MV-4-11 (cell line): ENCODE data around the gene SELL.
"Not testable (repeated sequence)": the region's sequence is repeated elsewhere in the genome, so short reads cannot be mapped to it uniquely, and the experiment has no call there.

Experiments used
- DNase-seq: peaks from one replicate; lab custom pipeline; 2025; lab: John Stamatoyannopoulos, UW

The SELL gene

DNA sequence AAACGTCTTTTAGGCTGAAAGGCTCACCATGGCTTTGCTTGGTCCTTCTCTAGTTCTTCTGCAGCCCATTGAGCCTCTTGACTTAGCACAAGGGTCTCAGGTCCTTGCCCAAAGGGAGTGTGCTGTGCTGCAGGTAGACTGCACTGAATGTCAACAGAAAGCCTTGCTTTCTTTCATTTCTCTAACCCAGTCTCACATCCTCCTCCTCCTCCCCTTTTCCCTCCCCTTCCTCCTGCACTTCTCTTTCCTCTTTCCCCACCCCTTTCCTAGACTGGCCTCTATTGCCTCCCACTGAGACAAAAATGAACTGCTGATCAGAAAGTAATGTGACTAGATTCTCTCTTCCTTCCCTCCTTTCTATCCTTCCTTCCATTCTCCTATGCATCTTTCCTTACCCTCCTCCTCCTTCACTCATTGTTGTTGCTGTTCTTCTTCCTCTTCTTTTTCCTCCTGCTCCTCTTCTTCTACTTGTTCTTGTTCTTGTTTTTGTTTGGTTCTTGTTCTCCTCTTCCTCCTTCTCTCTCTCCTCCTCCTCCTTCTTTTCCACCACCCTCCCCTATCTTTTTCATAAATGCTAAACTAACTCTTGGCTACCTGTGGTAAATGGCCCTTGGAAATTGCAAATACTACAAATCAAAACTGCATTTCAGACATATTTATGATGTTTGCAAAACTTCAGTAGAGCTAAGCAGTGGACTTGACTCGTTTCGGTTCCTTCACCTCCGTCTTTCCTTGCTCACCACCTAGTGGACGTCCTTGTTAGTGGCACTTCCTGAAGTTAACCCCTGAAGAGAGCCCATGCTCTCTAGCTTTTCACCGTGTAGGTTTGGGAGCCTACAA, at the start of gene SELL:
SELL (minus strand) TSS at position 152 of the 840 bp plus-strand sequence; CDS start at position 30, 122 bp downstream.
- DNase-seq = peak; percentile 78

DNA sequence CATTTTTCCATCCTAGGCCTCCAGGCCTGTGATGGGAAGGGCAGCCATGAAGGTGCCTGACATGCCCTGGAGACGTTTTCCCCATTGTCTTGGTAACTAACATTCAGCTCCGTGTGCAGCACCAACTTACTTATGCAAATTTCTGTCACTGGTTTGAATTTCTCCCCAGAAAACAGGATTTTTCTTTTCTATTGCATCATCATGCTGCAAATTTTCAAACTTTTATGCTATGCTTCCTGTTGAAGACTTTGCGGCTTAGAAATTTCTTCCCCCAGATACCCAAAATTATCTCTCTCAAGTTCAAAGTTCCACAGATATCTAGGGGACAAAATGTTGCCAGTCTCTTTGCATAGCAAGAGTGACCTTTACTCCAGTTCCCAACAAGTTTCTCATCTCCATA, 47.6 kb upstream of the SELL start:
- DNase-seq = no peak

DNA sequence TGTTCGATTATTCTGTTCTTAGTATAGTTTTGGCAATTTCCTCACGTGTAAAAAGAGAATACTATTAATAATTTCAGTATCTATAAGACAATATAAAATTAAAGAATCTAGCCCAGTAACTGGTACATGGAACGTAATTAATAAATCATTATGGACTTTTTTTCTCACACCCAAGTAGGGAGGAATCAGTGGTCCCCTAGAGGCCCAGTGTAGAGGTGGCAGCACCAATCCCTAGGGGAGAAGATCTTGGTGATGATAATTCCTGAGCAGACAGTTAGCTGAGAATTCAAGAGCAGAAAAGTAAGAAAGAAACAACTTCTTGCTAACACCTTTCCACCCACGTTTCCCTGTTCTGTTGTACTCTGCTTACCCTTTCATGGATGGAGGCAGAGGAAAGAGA, 42.1 kb upstream of the SELL start:
- DNase-seq = no peak

GRCh38 chr1:169750041-169750440, 38.6 kb upstream of the SELL start:
- DNase-seq = no peak

GRCh38 chr1:169746550-169746949, 35.1 kb upstream of the SELL start:
- DNase-seq = no peak

- DNase-seq = no peak
Observed at GRCh38 chr1:169745015-169745861, 33.8 kb upstream of the SELL start.

- no peak for DNase-seq
Observed at GRCh38 chr1:169741666-169742394, 30.4 kb upstream of the SELL start.

GRCh38 chr1:169739980-169740379, 28.6 kb upstream of the SELL start:
- DNase-seq = no peak

DNA sequence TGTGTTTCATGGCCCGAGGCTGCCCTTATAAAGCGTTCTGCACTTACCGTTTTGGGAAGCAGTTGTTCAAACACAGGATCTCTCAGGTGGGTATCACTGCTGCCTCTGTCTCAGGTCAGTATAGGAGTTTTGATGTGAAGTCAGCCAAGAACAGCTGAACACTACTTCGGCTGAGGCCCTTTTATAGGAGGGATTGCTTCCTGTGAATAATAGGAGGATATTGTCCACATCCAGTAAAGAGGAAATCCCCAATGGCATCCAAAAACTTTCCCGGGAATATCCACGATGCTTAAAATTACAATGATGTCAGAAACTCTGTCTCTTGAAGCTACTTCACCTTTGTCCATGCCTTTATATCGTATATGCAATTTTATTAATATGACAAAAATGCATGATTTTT, 22.5 kb upstream of the SELL start, which contains the start of gene SELE:
SELE (minus strand) TSS at position 156 of the 400 bp plus-strand sequence. CDS start 467 bp downstream, outside the sequence.
- DNase-seq = no peak

DNA sequence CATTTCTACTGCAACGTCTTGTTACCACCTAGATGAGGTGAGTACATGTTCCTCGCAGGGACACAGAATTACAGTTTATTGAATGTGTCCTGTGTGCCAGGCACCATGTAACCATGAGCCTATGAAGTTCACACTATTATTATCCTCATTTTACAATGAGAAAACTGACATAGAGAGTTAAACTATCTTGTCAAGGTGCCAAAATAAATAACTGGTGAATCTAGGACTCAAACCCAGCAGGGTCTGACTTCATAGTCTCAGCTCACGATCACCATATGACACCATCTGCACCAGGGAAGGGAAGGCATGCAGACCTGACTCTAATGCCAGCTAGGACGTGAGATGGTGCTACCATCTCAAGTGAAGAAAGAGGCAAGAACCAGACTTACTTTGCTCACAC, 20.0 kb upstream of the SELL start:
- DNase-seq = no peak

- DNase-seq = no peak
Observed at GRCh38 chr1:169729991-169730390, 18.6 kb upstream of the SELL start.

DNA sequence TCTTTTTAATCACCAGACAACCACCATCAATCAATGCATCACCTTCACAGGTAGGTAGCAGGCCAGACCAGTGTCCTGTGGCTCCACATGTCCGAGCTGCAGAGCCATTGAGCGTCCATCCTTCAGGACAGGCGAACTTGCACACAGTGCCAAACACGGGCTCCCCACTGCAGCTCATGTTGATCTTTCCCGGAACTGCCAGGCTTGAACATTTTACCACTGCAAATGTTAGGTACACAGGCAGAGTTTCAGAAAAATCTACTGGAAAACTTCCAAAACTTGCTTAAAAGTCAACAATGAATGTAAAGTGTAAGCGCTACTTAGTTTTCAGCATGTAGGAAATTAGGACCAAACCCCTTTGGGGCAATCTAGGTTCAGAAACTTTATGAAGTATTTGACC, 15.9 kb upstream of the SELL start:
- no peak for DNase-seq

- no peak for DNase-seq
Observed at GRCh38 chr1:169726851-169727250, 15.4 kb upstream of the SELL start.

- DNase-seq = no peak
Observed at GRCh38 chr1:169725930-169726329, 14.5 kb upstream of the SELL start.

DNA sequence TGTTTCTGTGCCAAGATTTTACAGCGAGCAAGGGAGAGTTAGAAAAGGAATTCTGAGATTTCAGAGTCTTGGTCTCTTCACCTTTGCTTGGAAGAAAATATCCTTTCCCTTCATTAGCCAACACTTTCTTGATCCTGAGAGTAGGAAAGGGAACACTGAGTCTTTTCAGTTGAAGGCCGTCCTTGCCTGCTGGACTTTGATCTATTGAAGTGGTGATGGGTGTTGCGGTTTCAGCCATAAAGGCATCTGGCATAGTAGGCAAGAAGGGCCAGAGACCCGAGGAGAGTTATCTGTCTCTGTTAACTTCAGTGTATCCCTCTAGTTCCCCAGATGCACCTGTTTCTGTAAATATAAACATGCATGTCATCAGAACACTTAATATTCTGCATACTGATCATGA, 12.7 kb upstream of the SELL start:
- no peak for DNase-seq

DNA sequence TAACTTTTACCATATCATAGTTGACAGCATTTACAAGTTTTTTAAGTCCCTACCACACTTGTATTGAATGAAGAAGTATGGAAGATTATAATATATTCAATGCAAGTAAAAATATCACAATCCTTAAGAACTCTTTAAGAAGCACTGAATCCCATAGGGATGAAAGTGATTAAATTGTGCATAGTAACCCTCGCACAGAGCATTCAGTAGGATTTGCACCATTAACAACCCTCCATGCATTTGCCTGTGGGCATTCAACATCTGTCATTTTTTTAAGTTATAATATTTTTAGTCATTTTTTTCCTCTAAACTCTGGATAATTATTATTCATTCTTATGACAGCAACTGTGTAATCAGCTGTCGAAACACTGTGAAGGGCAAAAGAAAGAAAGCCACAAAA, 12.3 kb upstream of the SELL start:
- DNase-seq = no peak

- no peak for DNase-seq
Observed at GRCh38 chr1:169722779-169723178, 11.4 kb upstream of the SELL start.

DNA sequence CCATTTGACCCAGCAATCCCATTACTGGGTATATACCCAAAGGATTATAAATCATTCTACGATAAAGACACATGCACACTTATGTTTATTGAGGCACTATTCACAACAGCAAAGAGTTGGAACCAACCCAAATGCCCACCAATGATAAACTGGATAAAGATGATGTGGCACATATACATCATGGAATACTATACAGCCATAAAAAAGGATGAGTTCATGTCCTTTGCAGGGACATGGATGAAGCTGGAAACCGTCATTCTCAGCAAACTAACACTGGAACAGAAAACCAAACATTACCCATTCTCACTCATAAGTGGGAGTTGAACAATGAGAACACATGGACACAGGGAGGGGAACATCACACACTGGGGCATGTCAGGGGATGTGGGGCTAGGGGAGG, 3.7 kb upstream of the SELL start:
- DNase-seq = not testable (repeated sequence)

DNA sequence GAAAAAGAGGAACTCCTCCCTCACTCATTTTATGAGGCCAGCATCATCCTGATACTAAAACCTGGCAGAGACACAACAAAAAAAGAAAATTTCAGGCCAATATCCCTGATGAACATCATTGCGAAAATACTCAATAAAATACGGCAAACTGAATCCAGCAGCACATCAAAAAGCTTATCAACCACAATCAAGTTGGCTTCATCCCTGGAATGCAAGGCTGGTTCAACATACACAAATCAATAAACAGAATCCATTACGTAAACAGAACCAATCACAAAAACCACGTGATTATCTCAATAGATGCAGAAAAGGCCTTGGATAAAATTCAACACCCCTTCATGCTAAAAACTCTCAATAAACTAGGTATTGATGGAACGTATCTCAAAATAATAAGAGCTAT, 1.7 kb upstream of the SELL start:
- not testable (repeated sequence) for DNase-seq

DNA sequence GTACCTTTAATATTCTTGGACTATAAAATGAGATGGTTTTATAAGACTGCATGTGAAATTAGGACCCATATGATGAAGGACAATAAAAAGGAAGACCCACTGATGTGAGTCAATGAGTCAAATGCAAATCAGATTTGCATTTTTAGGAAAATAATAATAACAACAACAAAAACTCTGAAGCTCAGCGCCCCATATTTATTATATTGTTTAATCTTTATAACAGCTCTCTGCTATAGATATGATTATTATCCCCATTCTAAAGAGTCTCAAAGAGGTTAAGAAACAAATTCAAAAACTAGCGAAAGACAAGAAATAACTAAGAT, 850 bp upstream of the SELL start:
- no peak for DNase-seq

- DNase-seq = no peak
Observed at GRCh38 chr1:169708647-169709046, 2.8 kb downstream of the SELL start.

- no peak for DNase-seq
Observed at GRCh38 chr1:169707912-169708604, 3.4 kb downstream of the SELL start.
